ENCODE data around the gene LEO1. TPM values are rescaled to one million over a fixed set of nuclear protein-coding genes. Genes with fewer than 3 reads are reported as not detected.
A peak's percentile ranks its signal among the peaks of the same experiment; 100 is the strongest.

The LEO1 gene
- total RNA-seq, 3 donors from 2014 or later: 30.7 to 32.6 (median 30.8) TPM

DNA sequence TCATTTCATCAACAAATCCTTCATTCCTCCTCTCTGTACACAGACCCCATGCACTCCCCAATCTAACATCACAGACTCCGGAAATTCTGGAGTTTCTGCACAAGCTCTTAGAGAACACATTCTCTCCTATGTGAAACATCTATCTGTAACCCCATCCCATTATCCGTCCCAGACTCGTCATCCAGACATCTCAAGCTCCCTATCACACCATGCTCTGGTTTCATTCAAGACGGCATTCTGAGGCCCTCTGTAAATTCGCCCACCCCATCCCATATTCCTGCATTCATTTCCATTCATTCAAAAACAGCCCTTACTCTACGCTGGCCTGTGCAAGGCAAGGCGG lies 575 bp downstream of the LEO1 start:
- peaks cover 16% of the 10 kb centered on the region for H3K36me3 Mint-ChIP-seq (ENCODE audit: insufficient read depth)
- ATAC-seq: peak; percentile 1 to 6
- peaks cover 8% of the 10 kb centered on the region for H3K9me3 Mint-ChIP-seq
- H3K27me3 Mint-ChIP-seq (ENCODE audit: low read depth): no peaks in the 10 kb centered on the region
- peaks cover 20% of the 10 kb centered on the region for H3K4me1 Mint-ChIP-seq (ENCODE audit: low read depth)
- DNase-seq: no peak
- H3K4me3 Mint-ChIP-seq: peak overlapping the region; percentile 97

DNA sequence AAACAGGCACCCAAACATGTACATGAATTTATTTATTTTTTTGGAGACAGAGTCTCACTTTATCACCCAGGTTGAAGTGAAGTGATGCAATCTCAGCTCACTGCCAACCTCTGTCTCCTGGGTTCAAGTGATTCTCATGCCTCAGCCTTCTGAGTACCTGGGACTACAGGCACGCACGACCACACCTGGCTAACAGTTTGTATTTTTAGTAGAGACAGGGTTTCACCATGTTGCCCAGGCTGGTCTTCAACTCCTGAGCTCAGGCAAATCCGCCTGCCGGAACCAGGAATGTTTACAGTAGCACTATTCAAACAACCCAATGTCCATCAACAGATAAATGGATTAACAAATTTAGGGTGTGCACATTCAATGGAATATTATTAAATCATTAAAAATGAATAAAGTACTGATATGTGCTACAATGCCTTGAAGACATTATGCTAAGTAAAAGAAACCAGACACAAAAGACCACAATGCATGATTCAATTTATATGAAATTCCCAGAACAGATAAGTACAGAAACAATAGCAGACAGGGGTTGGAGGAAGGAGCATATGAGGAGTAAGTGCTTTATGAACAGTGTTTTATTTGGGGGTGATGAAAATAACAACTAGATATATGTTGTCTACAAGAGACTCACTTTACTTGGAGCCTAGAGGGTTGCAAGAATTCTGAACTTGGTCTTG lies 1.3 kb downstream of the LEO1 start:
- ATAC-seq: no peak
- Mint-ChIP-seq H3K9me3 (peaks cover 8% of the 10 kb centered on the region), H3K36me3 (ENCODE audit: insufficient read depth) (peaks cover 22% of the 10 kb centered on the region), H3K27me3 (ENCODE audit: low read depth) (no peaks in the 10 kb centered on the region), H3K4me3 (peak overlapping the region; percentile 97), H3K4me1 (ENCODE audit: low read depth) (peaks cover 26% of the 10 kb centered on the region)
- DNase-seq: no peak

DNA sequence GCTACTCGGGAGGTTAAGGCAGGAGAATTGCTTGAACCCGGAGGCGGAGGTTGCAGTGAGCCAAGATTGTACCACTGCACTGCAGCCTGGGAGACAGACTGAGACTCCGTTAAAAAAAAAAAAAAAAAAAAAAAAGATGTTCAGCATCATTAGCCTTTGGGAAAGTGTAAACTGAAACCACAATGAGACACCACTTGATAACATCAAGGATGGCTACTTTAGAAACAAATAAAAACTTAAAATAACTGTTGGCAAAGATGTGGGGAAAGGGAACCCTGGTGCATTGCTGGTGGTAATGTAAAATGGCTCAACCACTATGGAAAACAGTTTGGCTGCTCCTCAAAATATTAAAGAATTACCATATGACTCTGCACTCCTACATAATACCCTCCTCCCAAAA lies 1.9 kb downstream of the LEO1 start:
- ATAC-seq (no peak), DNase-seq (no peak)
- Mint-ChIP-seq H3K27me3 (ENCODE audit: low read depth) (no peaks in the 10 kb centered on the region), H3K4me1 (ENCODE audit: low read depth) (peaks cover 27% of the 10 kb centered on the region), H3K36me3 (ENCODE audit: insufficient read depth) (peaks cover 26% of the 10 kb centered on the region), H3K4me3 (peak overlapping the region; percentile 97), H3K9me3 (peaks cover 8% of the 10 kb centered on the region)

DNA sequence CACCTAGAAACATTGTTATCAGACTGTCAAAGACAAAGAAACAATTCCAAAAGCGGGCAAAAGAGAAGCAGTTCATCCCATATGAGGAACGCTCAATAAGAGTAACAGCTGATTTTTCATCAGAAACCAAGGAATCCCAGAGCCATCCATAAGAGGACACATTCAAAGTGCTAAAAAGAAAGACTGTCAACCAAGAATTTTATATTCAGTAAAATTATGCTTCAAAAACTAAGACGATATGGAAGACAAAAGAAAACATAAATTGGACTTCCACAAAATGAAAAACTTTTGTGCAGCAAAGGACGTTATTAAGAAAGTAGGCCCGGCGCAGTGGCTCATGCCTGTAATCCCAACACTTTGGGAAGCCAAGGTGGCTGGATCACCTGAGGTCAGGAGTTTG lies 4.0 kb downstream of the LEO1 start:
- Mint-ChIP-seq H3K4me1 (ENCODE audit: low read depth) (peaks cover 27% of the 10 kb centered on the region), H3K9me3 (peaks cover 8% of the 10 kb centered on the region), H3K27me3 (ENCODE audit: low read depth) (no peaks in the 10 kb centered on the region), H3K36me3 (ENCODE audit: insufficient read depth) (peaks cover 37% of the 10 kb centered on the region), H3K4me3 (no peak overlapping the region)
- ATAC-seq: no peak
- DNase-seq: no peak

DNA sequence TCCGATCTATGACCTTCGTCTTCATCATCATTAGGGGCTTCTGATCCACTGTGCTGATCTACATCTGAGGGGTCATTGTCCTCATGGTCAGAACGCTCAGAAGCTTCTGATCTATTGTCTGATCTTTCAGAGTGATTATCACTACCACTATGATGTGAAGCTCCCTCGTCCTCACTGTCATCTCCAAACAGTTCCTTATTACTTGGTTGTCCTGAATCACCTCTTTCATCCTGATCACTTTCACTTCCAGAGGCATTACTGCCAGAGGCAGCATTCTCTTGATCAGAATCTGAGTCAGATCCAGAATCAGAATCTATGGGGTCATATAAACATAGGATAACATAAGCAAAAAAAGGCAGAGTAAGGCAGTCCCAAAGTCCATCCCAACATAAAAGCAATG lies 5.4 kb downstream of the LEO1 start:
- H3K4me1 Mint-ChIP-seq (ENCODE audit: low read depth): peaks cover 26% of the 10 kb centered on the region
- no peaks in the 10 kb centered on the region for H3K27me3 Mint-ChIP-seq (ENCODE audit: low read depth)
- DNase-seq (no peak), ATAC-seq (no peak)
- peaks cover 38% of the 10 kb centered on the region for H3K36me3 Mint-ChIP-seq (ENCODE audit: insufficient read depth)
- H3K9me3 Mint-ChIP-seq: peaks cover 8% of the 10 kb centered on the region
- H3K4me3 Mint-ChIP-seq: no peak overlapping the region

DNA sequence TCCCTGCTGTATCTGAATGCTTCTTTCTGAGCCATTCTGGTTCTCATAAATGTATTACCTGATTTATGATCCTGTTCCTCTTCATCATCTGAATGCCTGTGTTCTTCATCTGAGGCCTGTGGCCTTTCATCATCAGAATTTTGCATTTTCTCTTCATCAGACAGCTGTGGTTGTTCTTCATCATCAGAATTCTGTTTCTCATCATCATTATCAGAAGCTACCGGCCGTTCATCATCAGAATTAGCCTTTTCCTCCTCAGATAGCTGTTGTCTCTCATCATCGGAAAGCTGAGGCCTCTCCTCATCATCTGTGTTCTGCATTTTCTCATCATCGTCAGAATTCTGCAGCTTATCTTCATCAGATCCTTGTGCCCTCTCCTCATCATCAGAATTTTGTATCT lies 5.9 kb downstream of the LEO1 start:
- Mint-ChIP-seq H3K36me3 (ENCODE audit: insufficient read depth) (peaks cover 40% of the 10 kb centered on the region), H3K4me3 (no peak overlapping the region), H3K9me3 (peaks cover 8% of the 10 kb centered on the region), H3K4me1 (ENCODE audit: low read depth) (peaks cover 21% of the 10 kb centered on the region), H3K27me3 (ENCODE audit: low read depth) (no peaks in the 10 kb centered on the region)
- ATAC-seq (no peak), DNase-seq (no peak)

DNA sequence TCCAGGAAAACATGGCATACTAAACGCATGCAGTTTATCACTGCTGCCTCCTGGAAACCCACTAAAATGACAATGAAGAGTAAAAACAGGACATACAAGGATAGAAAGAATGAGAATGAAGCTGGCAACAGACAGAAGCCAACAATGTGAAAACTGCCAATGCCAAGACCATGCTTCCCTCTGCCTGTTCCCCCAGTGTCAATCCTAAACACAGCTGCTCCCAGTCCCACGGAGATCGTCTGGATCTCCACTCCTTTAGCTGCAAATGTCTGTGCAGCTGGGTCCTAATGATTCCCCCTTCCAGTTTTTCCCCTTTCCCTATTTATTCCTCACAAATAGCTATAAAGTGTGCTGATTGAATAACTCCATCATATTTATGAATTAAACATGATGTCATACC lies 16.1 kb downstream of the LEO1 start:
- Mint-ChIP-seq H3K4me1 (ENCODE audit: low read depth) (no peaks in the 10 kb centered on the region), H3K27me3 (ENCODE audit: low read depth) (no peaks in the 10 kb centered on the region), H3K36me3 (ENCODE audit: insufficient read depth) (peaks cover 53% of the 10 kb centered on the region), H3K9me3 (no peaks in the 10 kb centered on the region), H3K4me3 (no peak overlapping the region)
- no peak for DNase-seq
- ATAC-seq: no peak

DNA sequence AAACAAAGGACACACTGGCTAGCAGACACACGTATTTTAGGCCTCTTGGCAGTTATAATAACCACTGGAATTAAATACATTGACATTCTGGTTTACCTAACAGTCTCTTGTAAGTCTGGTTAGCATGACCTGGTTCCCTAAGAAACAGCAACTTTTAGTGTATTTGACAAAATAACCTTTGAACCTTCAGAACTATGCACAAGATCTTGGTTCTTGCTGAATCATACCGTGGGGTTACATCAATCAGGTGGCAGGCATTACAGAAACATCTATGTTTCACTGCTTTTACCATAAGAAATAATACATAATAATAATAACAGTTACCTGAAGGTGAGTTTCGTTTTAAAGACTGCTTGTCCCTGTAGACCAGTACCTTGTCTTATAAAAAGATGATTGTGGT lies 18.8 kb downstream of the LEO1 start:
- Mint-ChIP-seq H3K27me3 (ENCODE audit: low read depth) (no peaks in the 10 kb centered on the region), H3K9me3 (no peaks in the 10 kb centered on the region), H3K4me1 (ENCODE audit: low read depth) (no peaks in the 10 kb centered on the region), H3K36me3 (ENCODE audit: insufficient read depth) (peaks cover 48% of the 10 kb centered on the region), H3K4me3 (no peak overlapping the region)
- ATAC-seq (no peak), DNase-seq (no peak)

DNA sequence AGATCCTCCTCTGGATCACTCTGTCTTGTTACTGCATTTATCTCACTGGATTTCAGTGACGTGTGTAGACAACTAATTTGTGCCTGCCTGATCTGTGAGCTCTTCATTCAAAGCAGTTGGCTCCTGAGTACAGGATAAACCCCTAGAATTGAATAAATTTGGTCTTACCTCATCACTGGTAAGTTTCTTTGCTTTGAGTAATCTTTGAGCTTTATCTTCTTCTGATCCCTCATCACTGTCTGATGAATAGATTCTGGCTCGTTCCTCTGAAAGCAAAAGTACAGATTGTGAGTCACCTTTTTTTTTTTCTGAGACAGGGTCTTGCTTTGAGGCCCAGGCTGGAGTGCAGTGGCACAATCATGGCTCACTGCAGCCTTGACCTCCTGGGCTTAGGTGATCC lies 24.5 kb downstream of the LEO1 start:
- Mint-ChIP-seq H3K4me1 (ENCODE audit: low read depth) (peaks cover 6% of the 10 kb centered on the region), H3K36me3 (ENCODE audit: insufficient read depth) (peaks cover 44% of the 10 kb centered on the region), H3K27me3 (ENCODE audit: low read depth) (no peaks in the 10 kb centered on the region), H3K4me3 (no peak overlapping the region), H3K9me3 (no peaks in the 10 kb centered on the region)
- ATAC-seq (peak; percentile 67 to 72), DNase-seq (no peak)

DNA sequence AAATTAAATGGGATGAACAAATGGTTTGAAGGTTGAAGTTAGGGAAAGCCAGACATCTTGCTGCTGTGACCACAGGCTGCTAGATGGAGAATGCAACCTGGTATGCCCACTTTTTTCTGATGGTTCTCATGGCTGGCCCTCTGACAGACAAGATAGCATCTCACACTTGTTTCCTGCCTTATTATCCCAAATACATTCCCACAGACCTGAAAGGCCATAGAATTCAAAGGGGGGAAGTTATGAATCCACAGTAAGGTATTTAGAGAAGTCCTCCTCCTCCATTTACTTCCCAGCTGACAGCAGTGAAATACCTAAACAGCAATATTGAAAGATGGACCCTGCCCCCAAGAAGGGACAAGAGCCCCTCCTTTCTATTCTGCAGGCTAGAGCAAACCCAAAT lies 32.4 kb downstream of the LEO1 start:
- no peak for ATAC-seq
- no peaks in the 10 kb centered on the region for H3K27me3 Mint-ChIP-seq (ENCODE audit: low read depth)
- H3K36me3 Mint-ChIP-seq (ENCODE audit: insufficient read depth): peaks cover 30% of the 10 kb centered on the region
- H3K4me1 Mint-ChIP-seq (ENCODE audit: low read depth): peaks cover 2% of the 10 kb centered on the region
- no peak overlapping the region for H3K4me3 Mint-ChIP-seq
- H3K9me3 Mint-ChIP-seq: no peaks in the 10 kb centered on the region
- DNase-seq: no peak

DNA sequence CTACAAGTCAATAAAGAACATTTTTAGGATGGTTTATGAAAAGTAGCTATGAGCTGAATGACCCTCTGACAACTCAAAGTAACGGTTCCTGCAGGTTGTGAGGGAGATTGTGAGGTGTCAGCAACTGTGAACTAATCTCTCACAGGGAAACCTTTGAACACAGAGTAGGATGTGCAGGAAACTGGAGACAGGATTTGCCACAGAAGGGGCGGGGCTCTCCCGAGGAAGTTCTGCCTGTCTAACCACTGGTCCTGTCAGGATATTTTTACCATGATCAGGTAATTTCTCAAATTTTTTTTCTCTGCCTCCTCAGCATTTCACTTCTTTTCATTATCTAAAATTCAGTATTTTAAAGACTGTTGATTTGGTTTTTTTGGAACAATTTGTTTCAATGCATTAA lies 33.3 kb downstream of the LEO1 start:
- Mint-ChIP-seq H3K4me3 (no peak overlapping the region), H3K27me3 (ENCODE audit: low read depth) (no peaks in the 10 kb centered on the region), H3K4me1 (ENCODE audit: low read depth) (peaks cover 2% of the 10 kb centered on the region), H3K9me3 (no peaks in the 10 kb centered on the region), H3K36me3 (ENCODE audit: insufficient read depth) (peaks cover 23% of the 10 kb centered on the region)
- no peak for DNase-seq
- ATAC-seq: no peak

DNA sequence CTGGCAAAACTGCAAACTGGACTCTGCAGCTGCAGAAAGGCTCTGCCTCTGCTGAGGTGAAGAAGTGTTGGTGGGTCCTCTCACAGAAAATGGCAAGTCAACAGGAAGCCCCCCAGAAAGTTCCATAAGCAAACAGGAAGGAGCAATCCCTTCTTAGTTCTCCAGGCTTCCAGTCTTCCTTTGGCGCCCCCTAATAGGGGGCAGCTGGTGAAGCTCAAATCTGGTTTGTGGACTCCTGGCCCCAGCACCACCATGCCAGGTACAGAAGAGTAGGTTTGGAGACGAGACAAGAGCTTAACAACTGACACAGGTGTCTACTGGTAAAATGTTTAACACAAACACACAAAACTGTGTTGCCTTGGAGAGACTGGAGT lies 35.5 kb downstream of the LEO1 start:
- no peak overlapping the region for H3K4me3 Mint-ChIP-seq
- H3K9me3 Mint-ChIP-seq: no peaks in the 10 kb centered on the region
- H3K36me3 Mint-ChIP-seq (ENCODE audit: insufficient read depth): peaks cover 17% of the 10 kb centered on the region
- DNase-seq (no peak), ATAC-seq (no peak)
- H3K27me3 Mint-ChIP-seq (ENCODE audit: low read depth): no peaks in the 10 kb centered on the region
- H3K4me1 Mint-ChIP-seq (ENCODE audit: low read depth): peaks cover 2% of the 10 kb centered on the region

DNA sequence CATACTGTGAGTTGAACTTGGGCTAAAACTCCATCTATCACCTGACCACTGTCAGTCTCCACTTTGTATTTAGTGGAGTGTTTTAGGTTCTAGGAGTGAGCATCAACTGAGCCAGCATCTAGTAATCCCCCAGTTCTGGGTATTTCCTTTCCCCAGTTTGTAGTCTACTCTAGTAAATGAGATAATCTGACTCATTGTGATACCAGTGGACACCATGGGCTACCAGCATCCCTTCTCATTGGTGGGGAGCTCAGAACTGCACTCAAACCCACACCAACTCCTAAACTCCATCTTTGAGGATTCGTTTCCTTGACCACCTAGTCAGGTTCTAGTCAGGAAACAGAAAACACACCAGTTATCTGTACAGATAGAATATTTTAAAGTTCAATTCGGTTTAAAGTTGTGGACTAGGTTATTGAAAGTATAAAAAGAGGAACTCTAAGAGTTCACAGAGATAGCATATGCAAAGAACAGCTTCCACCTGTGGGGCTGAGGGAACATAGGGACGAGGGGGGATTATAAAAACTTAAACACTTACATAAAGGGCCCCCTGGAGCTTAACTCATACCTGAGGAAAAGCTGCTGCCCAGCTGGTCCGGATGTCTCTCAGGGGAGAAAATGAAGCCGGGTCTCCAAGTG lies 36.0 kb downstream of the LEO1 start:
- DNase-seq (no peak), ATAC-seq (peak in 1 of 2 donors; percentile 27)
- Mint-ChIP-seq H3K4me3 (no peak overlapping the region), H3K36me3 (ENCODE audit: insufficient read depth) (peaks cover 19% of the 10 kb centered on the region), H3K4me1 (ENCODE audit: low read depth) (peaks cover 2% of the 10 kb centered on the region), H3K9me3 (no peaks in the 10 kb centered on the region), H3K27me3 (ENCODE audit: low read depth) (no peaks in the 10 kb centered on the region)

DNA sequence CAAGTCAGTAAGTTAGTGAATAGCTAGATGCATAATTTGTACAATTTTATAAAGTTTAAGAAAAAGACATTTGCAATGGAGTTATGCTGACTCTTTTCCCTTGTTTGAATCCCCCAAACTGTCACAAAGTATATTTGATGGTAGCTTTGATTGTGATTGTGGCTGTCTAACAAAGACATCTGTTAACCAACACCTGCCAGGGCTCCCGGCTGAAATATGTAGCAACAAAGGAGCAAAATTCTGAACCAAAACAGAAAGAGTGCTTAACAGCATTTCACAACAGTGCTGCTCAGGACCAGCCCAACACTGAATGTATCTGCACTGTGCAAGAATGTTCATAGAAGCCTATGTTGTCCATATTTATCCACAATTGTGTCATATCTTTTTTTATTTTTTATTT lies 39.4 kb downstream of the LEO1 start:
- Mint-ChIP-seq H3K9me3 (no peaks in the 10 kb centered on the region), H3K27me3 (ENCODE audit: low read depth) (no peaks in the 10 kb centered on the region)

DNA sequence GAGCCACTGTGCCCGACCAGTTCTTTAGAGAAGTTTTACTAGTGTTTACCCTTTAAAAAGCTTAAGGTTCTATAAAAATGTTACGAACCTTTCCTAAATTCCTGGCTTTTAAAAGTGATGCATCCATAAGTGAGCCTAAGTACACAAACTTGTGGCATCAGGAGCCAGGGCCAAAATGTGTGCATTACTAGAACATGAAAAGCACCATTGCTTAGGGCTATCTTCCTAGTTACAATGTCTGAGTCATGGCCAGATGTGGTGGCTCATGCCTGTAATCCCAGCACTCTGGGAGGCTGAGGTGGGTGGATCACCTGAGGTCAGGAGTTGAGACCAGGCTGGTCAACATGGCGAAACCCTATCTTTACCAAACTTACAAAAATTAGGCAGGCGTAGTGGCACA lies 39.9 kb downstream of the LEO1 start:
- Mint-ChIP-seq H3K9me3 (no peaks in the 10 kb centered on the region), H3K36me3 (ENCODE audit: insufficient read depth) (peaks cover 20% of the 10 kb centered on the region), H3K4me3 (no peak overlapping the region), H3K4me1 (ENCODE audit: low read depth) (peaks cover 2% of the 10 kb centered on the region), H3K27me3 (ENCODE audit: low read depth) (no peaks in the 10 kb centered on the region)
- ATAC-seq (no peak), DNase-seq (no peak)

More for the DNA sequence above, 39.4 kb downstream of the LEO1 start:
- peaks cover 2% of the 10 kb centered on the region for H3K4me1 Mint-ChIP-seq (ENCODE audit: low read depth)
- H3K36me3 Mint-ChIP-seq (ENCODE audit: insufficient read depth): peaks cover 21% of the 10 kb centered on the region
- DNase-seq (no peak), ATAC-seq (no peak)
- H3K4me3 Mint-ChIP-seq: no peak overlapping the region
